Karpas-422 (cell line): ENCODE data around the gene TRIM10. TPM values are rescaled to one million over a fixed set of nuclear protein-coding genes. Genes with fewer than 3 reads are reported as not detected.
"Not testable (repeated sequence)": the region's sequence is repeated elsewhere in the genome, so short reads cannot be mapped to it uniquely, and the experiment has no call there.

Source experiments
- DNase-seq: peaks from one replicate; pipeline ENCODE4 v3.0.0-alpha.2; 2015
- H2AFZ ChIP-seq: fragments of 200-600 bp; sonication (generic); 2 replicates; pipeline ENCODE4 v1.6.1; 2014; ENCODE audit warnings: antibody characterized with exemption, low read length, mixed read lengths
- H3K27ac ChIP-seq: fragments of 200-600 bp; sonication (generic); 2 replicates; pipeline ENCODE4 v1.5.1; 2014; ENCODE audit warnings: mild to moderate bottlenecking, low read length, moderate library complexity
- H3K27me3 ChIP-seq: fragments of 200-600 bp; sonication (generic); 2 replicates; pipeline ENCODE4 v1.6.1; 2014; ENCODE audit warnings: low read length, mixed read lengths
- H3K36me3 ChIP-seq: fragments of 200-600 bp; sonication (generic); 2 replicates; pipeline ENCODE4 v1.6.1; 2014; ENCODE audit warnings: low read length, mixed read lengths; ENCODE audit not compliant: insufficient read depth
- H3K4me1 ChIP-seq: fragments of 200-600 bp; sonication (generic); 2 replicates; pipeline ENCODE4 v1.6.1; 2014; ENCODE audit warnings: mild to moderate bottlenecking, low read length, mixed read lengths
- H3K4me2 ChIP-seq: fragments of 200-600 bp; sonication (generic); 2 replicates; pipeline ENCODE4 v1.6.1; 2014; ENCODE audit warnings: low read length, low read depth, mild to moderate bottlenecking; ENCODE audit not compliant: poor library complexity, severe bottlenecking
- H3K4me3 ChIP-seq: fragments of 200-600 bp; sonication (generic); 2 replicates; pipeline ENCODE4 v1.5.1; 2014; ENCODE audit warnings: mild to moderate bottlenecking, antibody characterized with exemption, low read length, mixed read lengths
- H3K79me2 ChIP-seq: fragments of 200-600 bp; sonication (generic); 2 replicates; pipeline ENCODE4 v1.6.1; 2014; ENCODE audit warnings: mild to moderate bottlenecking, low read length, mixed read lengths
- H3K9ac ChIP-seq: fragments of 200-600 bp; sonication (generic); 2 replicates; pipeline ENCODE4 v1.6.0; 2014; ENCODE audit warnings: low read length
- H3K9me2 ChIP-seq: fragments of 200-600 bp; sonication (generic), shearing (Covaris generic); replicated peaks from 2 replicates; pipeline ENCODE4 v1.6.0; 2014; ENCODE audit warnings: mild to moderate bottlenecking, low read length, moderate library complexity; ENCODE audit not compliant: insufficient read depth
- H3K9me3 ChIP-seq: fragments of 300-700, 200-600 bp; sonication (generic); 2 replicates; pipeline ENCODE4 v1.6.1; 2014; ENCODE audit warnings: low read length, mixed read lengths
- H4K20me1 ChIP-seq: fragments of 200-600 bp; sonication (generic); 2 replicates; pipeline ENCODE4 v1.6.1; 2014; ENCODE audit warnings: mild to moderate bottlenecking, antibody characterized with exemption, low read length, low read depth; ENCODE audit not compliant: insufficient read depth
- total RNA-seq: library from RNA; depleted of rRNA; stranded (reverse); fragments of >200 nt; shearing (Covaris generic); gene quantifications from 2 replicates; pipeline ENCODE4 v1.2.3, GENCODE V29; 2014; ENCODE audit warnings: low replicate concordance

TRIM10 gene
- total RNA-seq, 1 experiment from 2014 or later: not detected

- H3K36me3 ChIP-seq: no peaks in the 10 kb centered on the region
- H4K20me1 ChIP-seq: no peaks in the 10 kb centered on the region
- H3K79me2 ChIP-seq: no peaks in the 10 kb centered on the region
- H3K9me3 ChIP-seq: no peaks in the 10 kb centered on the region
- H3K27me3 ChIP-seq: no peaks in the 10 kb centered on the region
- H3K4me1 ChIP-seq: peaks cover 3% of the 10 kb centered on the region; the same call in 1 of the 2 replicates
- no peak overlapping the region for H3K9ac ChIP-seq
- DNase-seq: peak; percentile 88
- no peaks in the 10 kb centered on the region for H3K9me2 ChIP-seq
- H3K4me2 ChIP-seq: no peak overlapping the region
- H2AFZ ChIP-seq: peak overlapping the region; percentile 66; the same call in 1 of the 2 replicates
- H3K27ac ChIP-seq: no peak overlapping the region
- no peak overlapping the region for H3K4me3 ChIP-seq
These were observed 29.8 kb downstream of the TRIM10 start for GRCh38 chr6:30130887-30131862.

DNA sequence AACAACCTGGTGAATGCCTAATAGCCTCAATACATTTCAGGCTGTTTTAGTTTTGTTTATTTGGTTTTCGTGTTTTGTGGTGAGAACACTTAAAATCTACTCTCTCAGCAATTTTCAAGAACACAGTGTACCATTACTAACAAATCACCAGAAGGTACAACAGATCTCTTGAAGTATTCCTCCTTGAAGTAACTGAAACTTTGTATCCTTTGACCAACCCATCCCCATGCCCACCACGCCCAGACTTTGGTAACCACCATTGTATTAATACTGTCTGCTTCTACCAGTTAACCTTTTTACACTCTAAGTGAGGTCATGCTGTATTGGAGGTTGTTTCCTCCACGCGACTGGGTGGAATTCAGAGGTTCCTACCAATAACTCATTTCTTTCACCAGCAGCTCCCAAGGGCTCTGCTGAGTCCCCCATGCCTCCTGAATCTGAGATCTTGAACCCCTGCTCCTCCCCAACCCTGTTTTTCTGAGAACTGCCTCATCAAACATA, 30.8 kb downstream of the TRIM10 start:
- Histone ChIP-seq H3K79me2 (no peaks in the 10 kb centered on the region), H3K27me3 (no peaks in the 10 kb centered on the region), H2AFZ (no peak overlapping the region), H3K36me3 (no peaks in the 10 kb centered on the region), H3K9ac (no peak overlapping the region), H3K27ac (no peak overlapping the region), H3K4me2 (no peak overlapping the region), H3K9me3 (no peaks in the 10 kb centered on the region), H3K4me1 (peaks cover 3% of the 10 kb centered on the region; the same call in 1 of the 2 replicates), H3K9me2 (no peaks in the 10 kb centered on the region), H4K20me1 (no peaks in the 10 kb centered on the region), H3K4me3 (no peak overlapping the region)
- no peak for DNase-seq

DNA sequence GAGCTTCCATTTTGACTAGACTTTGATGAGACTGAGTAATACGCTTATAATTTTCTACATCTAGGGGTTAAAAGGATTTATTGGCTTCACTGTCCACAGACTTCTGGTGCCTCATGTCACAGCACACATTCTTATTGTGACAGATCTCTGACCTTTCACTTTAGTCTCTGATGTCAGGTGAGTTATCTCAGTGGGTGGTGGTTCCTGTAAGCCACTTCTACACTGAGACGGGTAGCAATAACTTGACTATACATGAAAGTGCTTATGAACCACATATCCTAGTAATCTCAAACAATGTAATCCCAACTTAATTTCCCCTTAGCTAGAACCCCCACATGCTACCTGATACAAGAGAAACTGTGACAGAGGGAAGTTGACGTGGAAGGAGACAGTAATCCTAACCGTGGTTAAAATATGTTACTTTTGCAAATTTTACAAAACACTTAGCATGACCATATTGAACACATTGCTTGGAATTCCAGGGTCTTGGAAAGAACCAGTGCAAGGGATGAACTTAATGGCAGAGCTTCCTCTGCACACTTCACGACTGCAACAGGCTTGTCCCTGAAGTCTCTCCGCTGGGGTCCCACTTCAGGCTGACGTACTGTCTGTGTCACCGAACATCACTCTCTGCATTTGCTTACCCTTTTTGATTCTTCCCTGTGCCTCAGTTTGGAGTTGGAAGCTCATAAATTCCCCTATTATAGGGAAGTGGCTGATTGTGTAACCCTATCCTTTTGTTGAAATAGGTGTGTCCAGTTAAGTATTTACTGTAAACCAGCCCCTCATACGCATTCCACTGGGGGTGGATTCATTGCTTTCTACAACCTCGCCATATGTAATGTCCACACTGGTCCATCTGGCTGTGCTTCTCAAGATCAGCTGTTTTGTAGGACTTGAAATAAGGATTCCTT, 31.5 kb downstream of the TRIM10 start:
- Histone ChIP-seq H3K9ac (no peak overlapping the region), H3K27ac (no peak overlapping the region), H3K27me3 (no peaks in the 10 kb centered on the region), H3K4me1 (peaks cover 3% of the 10 kb centered on the region; the same call in 1 of the 2 replicates), H2AFZ (no peak overlapping the region), H3K79me2 (no peaks in the 10 kb centered on the region), H3K9me2 (no peaks in the 10 kb centered on the region), H3K4me2 (no peak overlapping the region), H3K36me3 (no peaks in the 10 kb centered on the region), H3K4me3 (no peak overlapping the region), H3K9me3 (no peaks in the 10 kb centered on the region), H4K20me1 (no peaks in the 10 kb centered on the region)
- no peak for DNase-seq

DNA sequence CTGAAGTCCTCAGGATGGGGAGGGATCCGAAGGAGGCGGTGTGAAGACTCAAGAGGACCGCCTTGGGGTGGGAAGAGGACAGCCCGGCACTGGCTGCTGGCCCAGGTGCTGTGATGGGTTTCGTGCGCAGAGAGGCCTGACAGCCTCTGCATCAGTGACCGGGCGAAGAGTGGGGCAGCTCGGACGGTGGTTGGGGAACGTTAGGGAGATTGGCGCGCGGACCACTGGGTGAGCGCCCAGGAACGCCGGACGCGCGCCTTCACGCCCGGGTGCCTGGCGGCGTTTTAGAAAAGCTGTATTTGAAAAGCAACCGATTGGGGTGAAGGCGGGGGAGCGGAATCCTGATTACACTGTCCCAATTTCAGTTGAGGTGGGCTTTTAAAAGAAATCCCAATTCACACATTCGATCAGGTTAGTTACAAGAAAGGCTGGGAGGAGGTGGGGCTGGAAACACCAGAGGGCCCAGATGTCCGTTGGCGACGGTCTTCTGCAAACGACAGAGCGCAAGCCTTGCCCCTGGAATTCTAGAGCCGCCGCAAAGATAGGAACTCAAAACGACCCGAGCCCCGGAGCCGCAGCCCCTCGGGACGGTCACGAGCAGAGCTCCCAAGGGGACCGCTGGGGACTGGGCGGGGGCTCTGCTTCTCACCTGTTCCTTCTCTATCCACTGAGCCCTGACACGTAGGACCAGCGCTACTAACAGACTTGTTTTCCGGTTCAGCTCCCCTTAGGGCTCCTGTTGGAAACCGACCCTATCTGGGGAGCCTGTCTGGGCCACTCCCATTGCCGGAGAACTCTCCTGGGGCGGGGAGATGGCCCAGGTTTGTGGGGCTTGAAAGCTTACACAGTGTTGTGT, 33.5 kb downstream of the TRIM10 start:
- Histone ChIP-seq H3K27ac (no peak overlapping the region), H3K9me3 (no peaks in the 10 kb centered on the region), H3K9me2 (no peaks in the 10 kb centered on the region), H3K4me2 (no peak overlapping the region), H2AFZ (no peak overlapping the region), H3K4me3 (no peak overlapping the region), H3K4me1 (peaks cover 3% of the 10 kb centered on the region; the same call in 1 of the 2 replicates), H3K36me3 (no peaks in the 10 kb centered on the region), H3K27me3 (no peaks in the 10 kb centered on the region), H3K9ac (no peak overlapping the region), H4K20me1 (no peaks in the 10 kb centered on the region), H3K79me2 (no peaks in the 10 kb centered on the region)
- no peak for DNase-seq

DNA sequence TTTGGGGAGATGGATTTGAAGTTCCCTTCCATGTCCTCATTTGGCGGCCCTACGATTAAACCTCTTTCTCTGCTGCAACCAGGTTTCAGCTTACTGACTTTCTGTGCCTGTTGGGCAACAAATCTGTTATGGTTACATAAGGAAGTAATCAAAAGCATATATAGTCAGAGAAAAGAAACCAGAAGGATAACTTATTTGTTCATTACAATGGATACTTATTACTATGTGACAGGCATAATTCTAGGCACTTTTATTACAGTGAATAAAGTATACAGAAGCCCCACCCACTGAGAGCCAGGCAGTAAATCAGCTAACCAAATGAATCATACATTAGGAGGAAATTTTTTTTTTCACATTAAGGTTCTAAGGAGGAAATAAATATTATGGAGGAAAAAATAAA, 38.5 kb downstream of the TRIM10 start:
- no peak for DNase-seq
- H3K4me1 ChIP-seq: no peaks in the 10 kb centered on the region
- no peaks in the 10 kb centered on the region for H3K36me3 ChIP-seq
- no peak overlapping the region for H3K4me2 ChIP-seq
- no peak overlapping the region for H2AFZ ChIP-seq
- no peak overlapping the region for H3K27ac ChIP-seq
- H3K27me3 ChIP-seq: no peaks in the 10 kb centered on the region
- H3K79me2 ChIP-seq: no peaks in the 10 kb centered on the region
- H4K20me1 ChIP-seq: no peaks in the 10 kb centered on the region
- no peak overlapping the region for H3K9ac ChIP-seq
- H3K9me3 ChIP-seq: no peaks in the 10 kb centered on the region
- H3K9me2 ChIP-seq: no peaks in the 10 kb centered on the region
- H3K4me3 ChIP-seq: no peak overlapping the region

DNA sequence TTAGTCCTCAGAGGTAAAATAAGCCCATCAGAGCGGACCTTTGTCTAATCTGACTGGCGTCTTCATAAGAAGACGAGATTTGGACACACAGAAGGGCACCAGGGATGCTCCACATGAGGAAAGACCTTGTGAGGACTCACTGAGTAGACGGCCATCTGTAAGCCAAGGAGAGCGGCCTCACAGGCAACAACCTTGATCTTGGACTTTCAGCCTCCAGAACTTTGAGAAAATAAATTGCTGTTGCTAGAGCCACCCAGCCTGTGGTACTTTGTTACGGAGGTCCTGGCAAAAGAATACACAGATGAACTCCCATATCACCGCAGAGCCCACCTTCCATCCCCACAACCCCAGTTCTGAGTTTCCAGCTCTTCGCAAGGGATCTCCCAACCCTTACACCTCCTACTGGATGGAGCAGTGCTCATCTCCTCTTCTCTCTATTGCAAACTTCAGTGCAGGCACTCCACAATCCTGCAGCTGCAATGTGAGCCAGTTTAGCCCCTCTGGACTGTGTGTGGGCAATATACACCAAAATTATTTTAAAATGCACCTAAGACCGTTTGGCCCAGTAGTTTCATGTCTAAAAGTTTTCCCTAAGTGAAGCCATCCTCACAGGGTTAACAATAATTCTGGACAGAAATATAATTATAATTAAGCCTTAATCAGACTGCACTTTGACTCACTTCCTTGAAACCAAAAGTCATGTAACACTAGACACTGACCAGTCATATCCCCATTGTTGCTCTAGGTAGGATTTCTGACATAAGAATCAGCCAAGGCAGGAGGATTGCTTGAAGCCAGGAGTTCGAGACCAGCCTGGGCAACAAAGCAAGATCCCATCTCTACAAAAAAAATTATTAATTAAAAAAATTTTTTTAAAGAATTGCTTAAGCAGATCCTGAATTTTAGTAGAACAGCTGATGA, 39.3 kb downstream of the TRIM10 start:
- no peak for DNase-seq
- Histone ChIP-seq H3K27ac (no peak overlapping the region), H4K20me1 (no peaks in the 10 kb centered on the region), H3K4me3 (no peak overlapping the region), H2AFZ (no peak overlapping the region), H3K9ac (no peak overlapping the region), H3K36me3 (no peaks in the 10 kb centered on the region), H3K4me1 (no peaks in the 10 kb centered on the region), H3K27me3 (no peaks in the 10 kb centered on the region), H3K9me2 (no peaks in the 10 kb centered on the region), H3K9me3 (no peaks in the 10 kb centered on the region), H3K4me2 (no peak overlapping the region), H3K79me2 (no peaks in the 10 kb centered on the region)

DNA sequence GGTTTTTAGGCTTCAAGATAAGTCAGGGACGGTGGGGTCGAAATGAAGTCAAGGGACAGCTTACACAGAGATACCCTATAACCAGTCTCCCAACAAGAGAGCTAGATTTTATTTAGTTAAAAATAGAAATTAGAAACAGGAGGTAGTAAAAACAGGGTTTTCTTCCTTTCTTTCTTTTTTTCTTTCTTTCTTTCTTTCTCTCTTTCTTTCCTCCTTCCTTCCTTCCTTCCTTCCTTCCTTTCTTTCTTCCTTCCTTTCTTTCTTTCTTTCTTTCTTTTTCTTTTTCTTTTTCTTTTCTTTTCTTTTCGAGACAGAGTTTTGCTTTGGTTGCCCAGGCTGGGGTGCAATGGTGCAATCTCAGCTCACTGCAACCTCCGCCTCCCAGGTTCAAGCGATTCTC, 42.3 kb downstream of the TRIM10 start:
- H3K27me3 ChIP-seq, H3K9me3 ChIP-seq, H3K4me3 ChIP-seq, H2AFZ ChIP-seq, H3K79me2 ChIP-seq, H3K9me2 ChIP-seq, H3K36me3 ChIP-seq, H3K4me1 ChIP-seq, H3K9ac ChIP-seq, DNase-seq, H3K4me2 ChIP-seq, H3K27ac ChIP-seq, H4K20me1 ChIP-seq: not testable (repeated sequence)
